HCT116 (cell line): ENCODE data around the gene CHST12. TPM values are rescaled to one million over a fixed set of nuclear protein-coding genes. Genes with fewer than 3 reads are reported as not detected.

Experiments
- ATAC-seq: fragments of 200-7000 bp; cut with Tn5 transposase; 2 replicates; pipeline ENCODE4 v1.9.1; 2020; ENCODE audit warnings: mild to moderate bottlenecking, moderate library complexity
- BruUV-seq: library from RNA; stranded (reverse); fragments of 400-500 nt; replicated peaks from 2 replicates; lab custom pipeline; 2021; lab: Mats Ljungman, UMichigan
- CTCF ChIA-PET: fragments of 300-600 bp; sonication (Branson Sonifier 250); formaldehyde crosslinking; loops from one replicate; lab custom pipeline; 2021; ENCODE audit warnings: antibody characterized with exemption; lab: Charles Lee
- POLR2A ChIA-PET: fragments of 300-600, 350-600 bp; sonication (Branson Sonifier 250); formaldehyde crosslinking; loops from one replicate; lab custom pipeline; 2021; ENCODE audit warnings: antibody characterized with exemption; lab: Charles Lee
- RAD21 ChIA-PET, 2 experiments: fragments of 300-600 bp; sonication (Branson Sonifier 250); formaldehyde crosslinking; loops; one replicate each; lab custom pipeline; 2023; ENCODE audit warnings: low total read pairs in 2 of 2; ENCODE audit not compliant: uncharacterized antibody in 2 of 2, unreplicated experiment in 2 of 2, low non-redundant PET in 1 of 2; lab: Charles Lee
- DNase-seq: peaks from one replicate; pipeline ENCODE4 v3.0.0-alpha.2; 2010; ENCODE audit warnings: low read depth, low spot score
- H2AFZ ChIP-seq: fragments of 200-600 bp; shearing (Covaris generic), sonication (generic); 2 replicates; pipeline ENCODE4 v1.6.1; 2017; ENCODE audit warnings: low read depth, mixed run types, mixed read lengths, antibody characterized with exemption, low read length; ENCODE audit not compliant: poor library complexity, severe bottlenecking
- H3K27ac ChIP-seq: 2 replicates; pipeline ENCODE4 v1.5.1; 2012; ENCODE audit warnings: low read depth, low read length
- H3K27me3 ChIP-seq: fragments of 200-600 bp; sonication (generic); 2 replicates; pipeline ENCODE4 v1.6.1; 2016; ENCODE audit warnings: mixed run types, low read length, mixed read lengths; ENCODE audit not compliant: insufficient read depth
- H3K36me3 ChIP-seq, 2 experiments: fragments of 200-500 bp in 1 of 2; fragments of 200-600 bp in 1 of 2; sonication (Bioruptor generic) in 1 of 2; sonication (generic) in 1 of 2; 2 replicates each; pipeline versions ENCODE4 v1.5.1 to v1.6.1; 2014 to 2016; ENCODE audit warnings: low read length in 2 of 2, inconsistent platforms in 1 of 2, mixed read lengths in 1 of 2, mixed run types in 1 of 2; ENCODE audit not compliant: insufficient read depth in 2 of 2, control insufficient read depth in 1 of 2
- H3K4me1 ChIP-seq, 2 experiments: fragments of 200-600 bp in 1 of 2; sonication (generic) in 1 of 2; 2 replicates each; pipeline versions ENCODE4 v1.5.1 to v1.6.1; 2012 to 2017; ENCODE audit warnings: low read length in 2 of 2, inconsistent platforms in 1 of 2, mild to moderate bottlenecking in 1 of 2, mixed read lengths in 1 of 2, mixed run types in 1 of 2, moderate library complexity in 1 of 2; ENCODE audit not compliant: insufficient read depth in 2 of 2, control insufficient read depth in 1 of 2
- H3K4me2 ChIP-seq: fragments of 200-600 bp; sonication (generic); 2 replicates; pipeline ENCODE4 v1.6.1; 2017; ENCODE audit warnings: mixed run types, low read length, mixed read lengths
- H3K4me3 ChIP-seq, 2 experiments: fragments of 200-600 bp in 1 of 2; sonication (generic) in 1 of 2; replicated peaks in 1 of 2; 2 replicates each; pipeline ENCODE4 v1.5.1; 2011 to 2016; ENCODE audit warnings: low read length in 2 of 2, control low read depth in 1 of 2, low read depth in 1 of 2, mild to moderate bottlenecking in 1 of 2, mixed read lengths in 1 of 2, mixed run types in 1 of 2
- H3K79me2 ChIP-seq: fragments of 200-600 bp; sonication (generic); 2 replicates; pipeline ENCODE4 v1.6.1; 2017; ENCODE audit warnings: mild to moderate bottlenecking, mixed run types, low read length, moderate library complexity, mixed read lengths; ENCODE audit not compliant: insufficient read depth
- H3K9ac ChIP-seq: fragments of 200-600 bp; sonication (generic); 2 replicates; pipeline ENCODE4 v1.6.1; 2016; ENCODE audit warnings: low read length, mixed read lengths
- H3K9me2 ChIP-seq: fragments of 200-600 bp; sonication (generic), shearing (Covaris generic); 2 replicates; pipeline ENCODE4 v1.6.1; 2017; ENCODE audit warnings: mixed run types, mild to moderate bottlenecking, moderate library complexity; ENCODE audit not compliant: insufficient read depth
- H3K9me3 ChIP-seq, 2 experiments: fragments of 200-500 bp in 1 of 2; fragments of 200-600 bp in 1 of 2; sonication (Bioruptor generic) in 1 of 2; sonication (generic) in 1 of 2; 2 replicates each; pipeline ENCODE4 v1.6.1; 2014 to 2017; ENCODE audit warnings: low read length in 2 of 2, mixed read lengths in 2 of 2, inconsistent platforms in 1 of 2, low read depth in 1 of 2, mild to moderate bottlenecking in 1 of 2, mixed run types in 1 of 2, moderate library complexity in 1 of 2; ENCODE audit not compliant: control insufficient read depth in 1 of 2, insufficient read depth in 1 of 2
- H4K20me1 ChIP-seq: fragments of 200-600 bp; sonication (generic), shearing (Covaris generic); 2 replicates; pipeline ENCODE4 v1.6.1; 2017; ENCODE audit warnings: mixed run types, mild to moderate bottlenecking, moderate library complexity; ENCODE audit not compliant: insufficient read depth
- EGR1 ChIP-seq: IDR thresholded peaks from 2 replicates; pipeline ENCODE4 v1.6.1; 2012; ENCODE audit warnings: low read depth
- EZH2 ChIP-seq: fragments of 200-600 bp; sonication (generic); IDR thresholded peaks from 2 replicates; pipeline ENCODE4 v1.6.1; 2017; ENCODE audit warnings: antibody characterized with exemption, mixed run types
- EZH2phosphoT487 ChIP-seq: fragments of 200-600 bp; IDR thresholded peaks from 2 replicates; pipeline ENCODE4 v1.6.1; 2018; ENCODE audit warnings: antibody characterized with exemption, borderline replicate concordance
- FOSL1 ChIP-seq: IDR thresholded peaks from 2 replicates; pipeline ENCODE4 v1.6.1; 2012; ENCODE audit warnings: low read depth
- JUND ChIP-seq: IDR thresholded peaks from 2 replicates; pipeline ENCODE4 v1.6.1; 2012
- POLR2A ChIP-seq: IDR thresholded peaks from 2 replicates; pipeline ENCODE4 v1.7.0; 2011; ENCODE audit warnings: borderline replicate concordance; ENCODE audit not compliant: insufficient read depth, insufficient read length; ENCODE audit errors: extremely low read depth
- SIN3A ChIP-seq: IDR thresholded peaks from 2 replicates; pipeline ENCODE4 v1.6.1; 2012; ENCODE audit warnings: low read depth
- SP1 ChIP-seq: IDR thresholded peaks from 2 replicates; pipeline ENCODE4 v1.6.1; 2012; ENCODE audit warnings: low read depth
- TCF7L2 ChIP-seq: IDR thresholded peaks from 2 replicates; pipeline ENCODE4 v1.7.0; 2011; ENCODE audit warnings: borderline replicate concordance, inconsistent platforms; ENCODE audit not compliant: insufficient read depth, insufficient read length; ENCODE audit errors: extremely low read depth
- intact Hi-C: fragments of 100-400 bp; cut with micrococcal nuclease; formaldehyde crosslinking; loops from 2 replicates; pipeline ENCODE4 v1.10.0; 2022
- total RNA-seq: library from RNA; stranded (reverse); gene quantifications from one replicate; pipeline ENCODE4 v1.2.1, GENCODE V29; 2021; ENCODE audit not compliant: unreplicated experiment
- TF ChIP-seq, protein P1 (sequence below): IDR thresholded peaks from 2 replicates; pipeline ENCODE4 v1.6.1; 2012; ENCODE audit warnings: low read depth
- TF ChIP-seq, protein P2 (sequence below), 3 experiments: fragments of 200-600 bp in 1 of 3; sonication (generic) in 1 of 3; IDR thresholded peaks in 2 of 3; conservative IDR thresholded peaks in 1 of 3; 2 replicates each; pipeline ENCODE4 v1.5.1; 2012 to 2017; ENCODE audit warnings: low read depth in 2 of 3, low read length in 2 of 3, antibody characterized with exemption in 1 of 3, borderline replicate concordance in 1 of 3, control low read depth in 1 of 3, mild to moderate bottlenecking in 1 of 3, mixed read lengths in 1 of 3, mixed run types in 1 of 3, moderate library complexity in 1 of 3; ENCODE audit not compliant: insufficient read depth in 1 of 3

CHST12 gene
- total RNA-seq, 1 experiment from 2014 or later, result 14.2 TPM

DNA sequence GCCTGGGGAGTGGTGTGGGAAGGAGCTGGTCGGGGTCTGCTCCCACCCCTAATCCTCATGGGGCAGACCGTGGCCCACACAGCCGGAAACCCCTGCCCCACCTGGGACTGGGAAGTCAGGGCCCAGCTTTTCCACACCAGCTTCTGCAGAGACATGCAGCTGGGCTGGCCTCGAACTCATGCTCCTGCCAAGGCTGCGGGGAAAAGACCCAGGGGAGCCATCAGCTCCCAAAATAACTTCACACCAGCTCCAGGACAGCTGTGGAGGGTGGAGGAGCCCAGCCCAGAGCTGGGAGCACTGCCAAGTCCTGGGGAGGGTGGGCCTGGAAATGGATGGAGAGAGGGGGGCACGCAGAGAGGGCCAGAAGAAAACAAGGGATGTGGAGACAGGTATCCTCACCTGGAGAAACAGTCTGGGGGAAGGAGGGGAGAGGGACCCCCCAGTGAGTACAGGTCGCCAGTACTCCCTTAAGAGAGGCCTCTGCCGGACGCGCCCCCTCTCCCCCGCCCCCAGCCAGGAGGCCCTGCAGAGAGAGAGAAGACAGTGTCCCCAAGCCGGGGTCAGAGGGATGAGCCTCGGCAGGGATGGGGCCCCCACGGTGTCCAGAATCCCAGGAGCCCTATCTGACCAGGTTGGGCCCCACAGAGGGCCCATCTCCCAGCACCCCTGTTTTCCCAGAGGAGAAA lies 84.3 kb downstream of the CHST12 start (continued):
- TF ChIP-seq JUND (no peak), TCF7L2 (no peak), EGR1 (no peak)
- TF ChIP-seq, protein P1, sequence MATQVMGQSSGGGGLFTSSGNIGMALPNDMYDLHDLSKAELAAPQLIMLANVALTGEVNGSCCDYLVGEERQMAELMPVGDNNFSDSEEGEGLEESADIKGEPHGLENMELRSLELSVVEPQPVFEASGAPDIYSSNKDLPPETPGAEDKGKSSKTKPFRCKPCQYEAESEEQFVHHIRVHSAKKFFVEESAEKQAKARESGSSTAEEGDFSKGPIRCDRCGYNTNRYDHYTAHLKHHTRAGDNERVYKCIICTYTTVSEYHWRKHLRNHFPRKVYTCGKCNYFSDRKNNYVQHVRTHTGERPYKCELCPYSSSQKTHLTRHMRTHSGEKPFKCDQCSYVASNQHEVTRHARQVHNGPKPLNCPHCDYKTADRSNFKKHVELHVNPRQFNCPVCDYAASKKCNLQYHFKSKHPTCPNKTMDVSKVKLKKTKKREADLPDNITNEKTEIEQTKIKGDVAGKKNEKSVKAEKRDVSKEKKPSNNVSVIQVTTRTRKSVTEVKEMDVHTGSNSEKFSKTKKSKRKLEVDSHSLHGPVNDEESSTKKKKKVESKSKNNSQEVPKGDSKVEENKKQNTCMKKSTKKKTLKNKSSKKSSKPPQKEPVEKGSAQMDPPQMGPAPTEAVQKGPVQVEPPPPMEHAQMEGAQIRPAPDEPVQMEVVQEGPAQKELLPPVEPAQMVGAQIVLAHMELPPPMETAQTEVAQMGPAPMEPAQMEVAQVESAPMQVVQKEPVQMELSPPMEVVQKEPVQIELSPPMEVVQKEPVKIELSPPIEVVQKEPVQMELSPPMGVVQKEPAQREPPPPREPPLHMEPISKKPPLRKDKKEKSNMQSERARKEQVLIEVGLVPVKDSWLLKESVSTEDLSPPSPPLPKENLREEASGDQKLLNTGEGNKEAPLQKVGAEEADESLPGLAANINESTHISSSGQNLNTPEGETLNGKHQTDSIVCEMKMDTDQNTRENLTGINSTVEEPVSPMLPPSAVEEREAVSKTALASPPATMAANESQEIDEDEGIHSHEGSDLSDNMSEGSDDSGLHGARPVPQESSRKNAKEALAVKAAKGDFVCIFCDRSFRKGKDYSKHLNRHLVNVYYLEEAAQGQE, result no peak

DNA sequence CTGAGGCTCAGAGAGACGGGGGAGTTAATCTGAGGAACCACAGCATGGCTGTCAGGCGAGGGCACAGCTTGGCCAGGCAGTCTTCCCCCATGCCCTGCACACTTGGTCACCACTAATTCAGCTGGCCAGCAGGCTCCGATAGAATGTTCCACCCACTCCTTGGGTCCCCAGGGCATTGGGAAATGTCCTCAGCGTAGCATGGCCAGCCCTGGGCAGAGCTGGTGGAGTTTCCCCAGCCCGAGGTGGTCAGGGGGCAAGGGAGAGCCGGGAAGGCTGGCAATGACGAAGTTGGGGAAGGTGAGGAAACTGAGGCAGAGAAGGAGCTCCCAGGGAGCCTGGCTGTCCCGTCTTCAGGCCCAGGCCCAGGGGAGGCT lies 84.8 kb downstream of the CHST12 start:
- H4K20me1 ChIP-seq, result no peaks in the 10 kb centered on the region
- H3K9me2 ChIP-seq, result no peaks in the 10 kb centered on the region
- H3K27ac ChIP-seq, result no peak overlapping the region
- ChIA-PET CTCF (interaction anchor here (1.9 kb wide), 1 partner anchor 19 kb away, joined by 7 read pairs; no protein-coding TSS in a partner anchor), POLR2A (no interaction called here), RAD21 (interaction anchor here in 1 of 2 experiments (0.5 kb wide), 1 partner anchor 10 kb away, joined by 3 read pairs; no protein-coding TSS in a partner anchor)
- intact Hi-C loops, result no loop called here
- H3K4me3 ChIP-seq, result no peak overlapping the region
- no peak for DNase-seq
- no peaks in the 10 kb centered on the region for H3K79me2 ChIP-seq
- no TSS peak for BruUV-seq
- peaks cover 0 to 2% of the 10 kb centered on the region in 2 experiments; a peak in 2 of 4 replicates for H3K9me3 ChIP-seq
- H3K4me1 ChIP-seq, result no peaks in the 10 kb centered on the region
- no peaks in the 10 kb centered on the region for H3K36me3 ChIP-seq
- TF ChIP-seq, protein P1, result no peak
- TF ChIP-seq, protein P2, sequence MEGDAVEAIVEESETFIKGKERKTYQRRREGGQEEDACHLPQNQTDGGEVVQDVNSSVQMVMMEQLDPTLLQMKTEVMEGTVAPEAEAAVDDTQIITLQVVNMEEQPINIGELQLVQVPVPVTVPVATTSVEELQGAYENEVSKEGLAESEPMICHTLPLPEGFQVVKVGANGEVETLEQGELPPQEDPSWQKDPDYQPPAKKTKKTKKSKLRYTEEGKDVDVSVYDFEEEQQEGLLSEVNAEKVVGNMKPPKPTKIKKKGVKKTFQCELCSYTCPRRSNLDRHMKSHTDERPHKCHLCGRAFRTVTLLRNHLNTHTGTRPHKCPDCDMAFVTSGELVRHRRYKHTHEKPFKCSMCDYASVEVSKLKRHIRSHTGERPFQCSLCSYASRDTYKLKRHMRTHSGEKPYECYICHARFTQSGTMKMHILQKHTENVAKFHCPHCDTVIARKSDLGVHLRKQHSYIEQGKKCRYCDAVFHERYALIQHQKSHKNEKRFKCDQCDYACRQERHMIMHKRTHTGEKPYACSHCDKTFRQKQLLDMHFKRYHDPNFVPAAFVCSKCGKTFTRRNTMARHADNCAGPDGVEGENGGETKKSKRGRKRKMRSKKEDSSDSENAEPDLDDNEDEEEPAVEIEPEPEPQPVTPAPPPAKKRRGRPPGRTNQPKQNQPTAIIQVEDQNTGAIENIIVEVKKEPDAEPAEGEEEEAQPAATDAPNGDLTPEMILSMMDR (IDR thresholded peaks at IDR 0.05 in 2 of 3, conservative IDR thresholded peaks at IDR 0.05 in 1 of 3; ENCODE audit: borderline replicate concordance in 1 of 3, insufficient read depth in 1 of 3, low read depth in 2 of 3, low read length in 2 of 3), result no peak
- TF ChIP-seq SP1, result no peak
- TF ChIP-seq EZH2phosphoT487, result no peak
- TF ChIP-seq EGR1, result no peak
- no peak for TF ChIP-seq SIN3A
- TF ChIP-seq FOSL1, result no peak
- TF ChIP-seq POLR2A, result no peak
- TF ChIP-seq TCF7L2, result no peak
- no peak for TF ChIP-seq EZH2
- no peak overlapping the region for H3K4me2 ChIP-seq
- no peak overlapping the region for H3K9ac ChIP-seq
- no peak for ATAC-seq
- no peaks in the 10 kb centered on the region for H3K27me3 ChIP-seq
- H2AFZ ChIP-seq, result no peak overlapping the region
